NB4 (cell line): Measurements from ENCODE around the gene SVOP.

Experiments used
- MYC ChIP-seq: IDR thresholded peaks from 2 replicates; pipeline ENCODE4 v1.6.1; 2011; ENCODE audit warnings: low read depth, low read length
- POLR2A ChIP-seq: IDR thresholded peaks from 2 replicates; pipeline ENCODE4 v1.6.1; 2011; ENCODE audit warnings: mild to moderate bottlenecking; ENCODE audit not compliant: insufficient read length; ENCODE audit errors: extremely low read depth
- TF ChIP-seq, protein P1 (sequence below): IDR thresholded peaks from one replicate; pipeline ENCODE4 v1.5.1; 2012; ENCODE audit warnings: low read depth, low read length

DNA sequence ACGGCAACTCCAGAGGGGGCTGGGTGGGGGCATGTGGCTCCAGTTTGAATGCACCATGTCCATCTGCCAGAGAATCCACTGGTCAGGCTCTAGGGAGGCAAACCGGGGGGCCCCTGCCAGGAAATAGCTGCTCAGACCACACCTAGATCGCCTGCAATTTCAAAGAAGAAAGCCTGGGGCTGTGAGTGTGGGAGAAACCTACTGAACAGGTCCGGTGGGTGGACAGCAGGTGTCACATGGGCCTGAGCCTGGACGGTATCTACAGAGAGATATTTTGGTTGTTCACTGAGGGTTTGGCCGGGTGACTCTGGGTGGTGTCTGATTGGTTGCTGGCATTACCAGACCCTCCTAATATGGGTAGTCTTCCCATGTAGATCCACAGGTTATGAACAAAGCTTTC is 109.0 kb downstream of the SVOP start:
- TF ChIP-seq, protein P1, sequence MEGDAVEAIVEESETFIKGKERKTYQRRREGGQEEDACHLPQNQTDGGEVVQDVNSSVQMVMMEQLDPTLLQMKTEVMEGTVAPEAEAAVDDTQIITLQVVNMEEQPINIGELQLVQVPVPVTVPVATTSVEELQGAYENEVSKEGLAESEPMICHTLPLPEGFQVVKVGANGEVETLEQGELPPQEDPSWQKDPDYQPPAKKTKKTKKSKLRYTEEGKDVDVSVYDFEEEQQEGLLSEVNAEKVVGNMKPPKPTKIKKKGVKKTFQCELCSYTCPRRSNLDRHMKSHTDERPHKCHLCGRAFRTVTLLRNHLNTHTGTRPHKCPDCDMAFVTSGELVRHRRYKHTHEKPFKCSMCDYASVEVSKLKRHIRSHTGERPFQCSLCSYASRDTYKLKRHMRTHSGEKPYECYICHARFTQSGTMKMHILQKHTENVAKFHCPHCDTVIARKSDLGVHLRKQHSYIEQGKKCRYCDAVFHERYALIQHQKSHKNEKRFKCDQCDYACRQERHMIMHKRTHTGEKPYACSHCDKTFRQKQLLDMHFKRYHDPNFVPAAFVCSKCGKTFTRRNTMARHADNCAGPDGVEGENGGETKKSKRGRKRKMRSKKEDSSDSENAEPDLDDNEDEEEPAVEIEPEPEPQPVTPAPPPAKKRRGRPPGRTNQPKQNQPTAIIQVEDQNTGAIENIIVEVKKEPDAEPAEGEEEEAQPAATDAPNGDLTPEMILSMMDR = no peak
- TF ChIP-seq POLR2A = no peak
- TF ChIP-seq MYC = no peak
